ENCODE results near the gene FAS. TPM values are rescaled to one million over a fixed set of nuclear protein-coding genes. Genes with fewer than 3 reads are reported as not detected.

Gene FAS
- polyA plus RNA-seq, 6 donors from 2014 or later = 0.40 to 4.1 (median 0.88) TPM

DNA sequence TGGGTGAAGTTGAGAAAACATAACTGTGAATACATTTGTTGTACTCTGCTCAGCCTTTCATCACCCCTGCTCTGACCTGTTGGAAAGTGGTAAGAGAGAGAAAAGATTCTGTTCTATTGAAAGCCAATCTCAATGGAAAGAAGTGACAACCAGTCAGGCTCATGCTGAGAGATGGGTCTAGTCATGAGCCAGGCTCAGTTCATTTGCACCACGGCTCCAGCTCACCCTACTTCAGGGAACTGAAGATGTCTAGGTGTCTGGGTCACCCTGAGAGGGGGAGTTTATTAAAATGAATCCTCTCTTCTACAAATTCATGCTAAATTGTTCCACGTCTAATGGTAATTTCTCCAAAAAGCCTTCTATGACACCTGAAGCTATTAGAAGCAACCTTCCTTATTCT, 12.1 kb upstream of the FAS start:
- DNase-seq (no peak), ATAC-seq (ENCODE audit: low read depth in 2 of 2) (no peak)
- no peaks in the 10 kb centered on the region for H3K36me3 Mint-ChIP-seq
- H3K27ac Mint-ChIP-seq = no peak overlapping the region
- peaks cover 5 to 13% (median 8%) of the 10 kb centered on the region in 3 donors for H3K4me1 Mint-ChIP-seq
- peaks cover 0 to 4% (median 0%) of the 10 kb centered on the region in 3 donors for H3K27me3 Mint-ChIP-seq
- no peak overlapping the region for H3K4me3 Mint-ChIP-seq
- H3K9me3 Mint-ChIP-seq = no peaks in the 10 kb centered on the region

DNA sequence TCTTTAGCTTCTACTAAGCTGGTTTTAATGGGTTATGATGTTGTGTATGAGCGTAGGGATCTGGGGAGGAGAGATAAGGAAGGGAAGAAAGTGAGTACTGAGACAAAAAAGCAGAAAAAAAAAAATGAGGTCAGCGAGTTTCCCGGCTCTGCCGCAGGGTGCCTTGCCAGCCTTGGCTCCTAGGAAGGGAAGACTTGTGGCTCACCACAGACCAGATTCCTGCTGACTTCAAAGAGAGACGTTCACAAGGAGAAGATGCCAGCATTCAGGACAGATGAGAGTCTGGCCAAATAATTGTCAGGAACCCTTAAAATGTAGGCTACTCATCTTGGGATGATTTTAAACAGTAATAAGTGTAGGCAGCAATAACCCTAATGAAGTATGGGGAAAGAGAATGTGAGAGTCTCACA, 11.4 kb upstream of the FAS start:
- Mint-ChIP-seq H3K27ac (no peak overlapping the region), H3K4me3 (no peak overlapping the region), H3K27me3 (peaks cover 0 to 4% (median 0%) of the 10 kb centered on the region in 3 donors), H3K9me3 (no peaks in the 10 kb centered on the region), H3K36me3 (no peaks in the 10 kb centered on the region), H3K4me1 (peaks cover 5 to 13% (median 8%) of the 10 kb centered on the region in 3 donors)
- no peak for ATAC-seq (ENCODE audit: low read depth in 2 of 2)
- no peak for DNase-seq

DNA sequence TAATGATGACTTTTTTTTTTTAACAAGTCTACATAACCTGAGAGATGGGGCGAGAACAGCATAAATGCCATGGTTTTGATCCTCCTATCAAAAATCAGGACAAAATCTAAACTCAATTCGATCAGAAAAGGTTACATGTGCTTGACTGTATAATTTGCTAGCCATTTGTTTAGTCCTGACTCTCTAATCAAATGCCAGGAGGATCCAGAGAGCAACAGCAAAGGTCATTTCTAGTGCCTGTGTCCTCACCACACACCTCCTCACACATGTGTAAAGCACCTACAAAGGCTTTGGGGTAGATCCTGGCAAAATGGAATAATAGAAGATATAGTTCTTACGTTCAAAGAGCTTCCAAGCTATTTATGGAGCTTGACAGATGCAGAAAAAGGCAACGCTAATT, 11.0 kb upstream of the FAS start:
- Mint-ChIP-seq H3K4me1 (peaks cover 5 to 11% (median 8%) of the 10 kb centered on the region in 3 donors), H3K27me3 (peaks cover 0 to 4% (median 0%) of the 10 kb centered on the region in 3 donors), H3K27ac (no peak overlapping the region), H3K36me3 (no peaks in the 10 kb centered on the region), H3K4me3 (no peak overlapping the region), H3K9me3 (no peaks in the 10 kb centered on the region)
- ATAC-seq (ENCODE audit: low read depth in 2 of 2) = no peak
- DNase-seq = no peak

DNA sequence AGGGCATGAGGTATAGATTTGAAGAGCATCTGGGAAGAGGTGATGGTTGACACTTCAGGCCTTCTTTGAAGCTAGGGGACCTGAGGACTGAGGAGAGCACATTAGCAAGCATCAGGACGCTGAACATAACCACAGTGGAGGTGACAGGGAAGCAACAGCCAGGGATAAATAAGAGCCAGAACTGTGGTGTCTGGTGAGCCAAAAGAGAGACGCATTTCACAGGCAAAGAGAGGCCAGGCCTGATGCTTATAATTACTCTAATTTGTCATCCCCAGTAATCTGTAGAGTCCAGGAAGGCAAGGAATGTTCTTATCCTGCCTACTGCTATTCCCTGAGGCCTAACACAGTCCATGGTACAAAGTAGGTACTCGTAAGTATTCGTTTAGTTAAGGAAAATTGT, 10.4 kb upstream of the FAS start:
- Mint-ChIP-seq H3K4me1 (peaks cover 1 to 4% (median 3%) of the 10 kb centered on the region in 3 donors), H3K9me3 (no peaks in the 10 kb centered on the region), H3K27ac (no peak overlapping the region), H3K36me3 (no peaks in the 10 kb centered on the region), H3K4me3 (no peak overlapping the region), H3K27me3 (peaks cover 0 to 4% (median 0%) of the 10 kb centered on the region in 3 donors)
- ATAC-seq (ENCODE audit: low read depth in 2 of 2) (no peak), DNase-seq (no peak)

DNA sequence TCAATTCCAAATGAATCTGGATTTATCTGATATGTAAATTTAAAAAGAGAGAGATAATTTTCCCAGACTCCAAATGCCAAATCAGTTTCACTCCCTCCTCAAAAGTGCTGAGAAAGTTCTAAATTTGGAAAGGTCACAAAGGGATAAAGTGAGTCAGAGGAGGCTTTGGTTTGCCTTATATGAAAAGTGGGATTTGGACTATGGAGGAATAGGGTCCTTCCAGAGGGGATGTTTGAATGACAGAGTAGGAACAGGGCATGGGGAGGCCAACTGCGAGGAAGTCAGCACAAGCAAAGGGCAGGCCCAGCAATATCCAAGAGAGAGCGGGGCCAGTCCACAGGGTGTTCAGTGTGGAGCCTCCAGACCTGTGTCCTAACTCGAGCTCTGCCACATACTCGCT, 9.8 kb upstream of the FAS start:
- H3K9me3 Mint-ChIP-seq = no peaks in the 10 kb centered on the region
- H3K4me3 Mint-ChIP-seq = no peak overlapping the region
- ATAC-seq (ENCODE audit: low read depth in 2 of 2) (no peak), DNase-seq (no peak)
- H3K27ac Mint-ChIP-seq = no peak overlapping the region
- H3K4me1 Mint-ChIP-seq = no peaks in the 10 kb centered on the region
- H3K27me3 Mint-ChIP-seq = peaks cover 0 to 4% (median 0%) of the 10 kb centered on the region in 3 donors
- no peaks in the 10 kb centered on the region for H3K36me3 Mint-ChIP-seq

DNA sequence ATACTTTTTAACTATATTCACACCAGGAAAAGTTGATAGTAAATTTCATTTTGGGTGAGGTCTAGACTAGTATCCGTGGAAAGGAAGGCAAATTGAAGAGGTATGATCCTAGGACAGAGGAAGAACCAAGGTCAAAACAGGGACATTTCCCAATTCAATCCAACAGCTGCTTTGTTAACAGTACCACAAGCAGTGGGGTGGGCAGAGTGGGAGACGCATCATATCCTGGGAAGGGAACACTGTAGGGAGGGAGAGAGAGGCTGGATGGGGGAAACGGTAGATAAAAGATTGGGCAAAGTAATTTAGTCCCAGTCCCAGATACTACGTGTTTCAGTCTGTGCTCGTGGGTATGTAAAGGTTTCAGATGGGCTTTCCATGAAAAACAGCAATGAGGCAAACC, 9.2 kb upstream of the FAS start:
- Mint-ChIP-seq H3K9me3 (peaks cover 1 to 5% (median 2%) of the 10 kb centered on the region in 7 donors), H3K4me3 (no peak overlapping the region), H3K36me3 (peaks cover 0 to 4% of the 10 kb centered on the region in 2 donors), H3K27ac (no peak overlapping the region), H3K27me3 (peaks cover 0 to 4% (median 0%) of the 10 kb centered on the region in 3 donors), H3K4me1 (peaks cover 2 to 3% (median 2%) of the 10 kb centered on the region in 3 donors)
- no peak for DNase-seq
- no peak for ATAC-seq (ENCODE audit: low read depth in 2 of 2)

DNA sequence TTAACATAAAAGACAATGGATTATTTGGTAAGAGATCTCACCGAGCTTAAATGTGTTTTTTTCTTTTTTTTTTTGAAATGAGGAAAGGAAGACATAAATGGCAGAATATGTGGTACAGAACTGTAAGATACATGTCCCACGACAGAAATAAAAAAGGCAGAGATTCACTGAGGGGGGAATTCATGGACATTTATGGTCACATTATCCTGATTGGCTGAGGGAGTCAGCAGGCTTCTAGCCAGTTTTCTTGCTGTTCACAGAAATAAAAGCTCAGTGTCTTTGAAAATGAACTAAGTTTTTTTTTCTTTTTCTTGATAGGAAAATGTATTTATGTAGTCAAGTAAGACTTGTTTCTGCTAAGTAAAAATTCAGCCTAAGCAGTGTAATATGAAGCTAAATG, 8.2 kb upstream of the FAS start:
- DNase-seq (no peak), ATAC-seq (ENCODE audit: low read depth in 2 of 2) (no peak)
- H3K4me3 Mint-ChIP-seq = no peak overlapping the region
- no peak overlapping the region for H3K27ac Mint-ChIP-seq
- H3K9me3 Mint-ChIP-seq = peaks cover 3 to 8% (median 5%) of the 10 kb centered on the region in 7 donors
- peaks cover 0 to 4% (median 0%) of the 10 kb centered on the region in 3 donors for H3K27me3 Mint-ChIP-seq
- H3K4me1 Mint-ChIP-seq = peaks cover 4 to 6% (median 4%) of the 10 kb centered on the region in 3 donors
- peaks cover 0 to 8% of the 10 kb centered on the region in 2 donors for H3K36me3 Mint-ChIP-seq

DNA sequence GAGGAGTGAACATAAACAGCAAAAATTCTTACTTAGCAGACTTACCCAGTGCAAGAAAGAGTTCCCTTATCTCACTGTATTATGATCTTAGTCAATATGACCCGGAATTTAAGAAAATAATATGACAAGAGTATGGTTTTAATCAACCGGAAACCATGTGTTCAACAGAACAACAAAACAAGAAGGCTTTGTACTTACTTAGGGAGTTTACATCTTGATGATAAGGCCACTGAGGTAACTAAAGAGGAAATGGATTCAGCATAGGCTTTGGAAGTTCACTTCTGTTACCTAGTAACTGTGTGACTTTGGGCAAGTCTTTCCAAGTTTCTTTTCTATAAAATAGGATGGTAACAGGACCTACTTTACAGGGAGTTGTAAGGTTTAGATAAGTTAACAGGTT, 7.4 kb upstream of the FAS start:
- H3K9me3 Mint-ChIP-seq = peaks cover 3 to 8% (median 6%) of the 10 kb centered on the region in 7 donors
- H3K4me3 Mint-ChIP-seq = no peak overlapping the region
- DNase-seq (no peak), ATAC-seq (ENCODE audit: low read depth in 2 of 2) (no peak)
- H3K27me3 Mint-ChIP-seq = peaks cover 0 to 4% (median 0%) of the 10 kb centered on the region in 3 donors
- peaks cover 0 to 8% of the 10 kb centered on the region in 2 donors for H3K36me3 Mint-ChIP-seq
- no peak overlapping the region for H3K27ac Mint-ChIP-seq
- peaks cover 4 to 6% (median 5%) of the 10 kb centered on the region in 3 donors for H3K4me1 Mint-ChIP-seq

DNA sequence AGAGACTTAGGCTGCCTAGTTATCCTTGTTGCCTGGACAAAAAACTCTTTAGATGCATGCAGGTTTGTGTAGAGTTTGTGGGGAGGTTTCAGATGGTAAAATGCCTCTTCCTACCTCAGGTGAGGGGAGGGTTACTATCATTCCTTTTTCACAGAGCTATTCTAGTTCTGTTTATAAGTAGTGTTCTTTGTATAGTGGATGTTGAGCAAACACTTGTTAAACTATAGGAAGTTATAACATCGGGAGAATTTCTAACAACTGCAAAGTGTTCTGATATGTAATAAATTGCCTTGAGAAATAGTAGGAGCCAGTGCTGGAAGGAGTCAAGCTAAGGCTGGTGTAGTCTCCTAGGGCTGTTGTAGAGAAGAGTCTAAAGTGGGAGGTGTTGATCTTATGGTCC, 6.7 kb upstream of the FAS start:
- Mint-ChIP-seq H3K9me3 (peaks cover 3 to 8% (median 6%) of the 10 kb centered on the region in 7 donors), H3K27me3 (peaks cover 0 to 4% (median 0%) of the 10 kb centered on the region in 3 donors), H3K4me1 (peaks cover 4 to 6% (median 5%) of the 10 kb centered on the region in 3 donors), H3K4me3 (no peak overlapping the region), H3K36me3 (peaks cover 0 to 8% of the 10 kb centered on the region in 2 donors), H3K27ac (peak overlapping the region in 2 of 6 donors; percentile 2 to 30)
- ATAC-seq (ENCODE audit: low read depth in 2 of 2) = no peak
- no peak for DNase-seq

DNA sequence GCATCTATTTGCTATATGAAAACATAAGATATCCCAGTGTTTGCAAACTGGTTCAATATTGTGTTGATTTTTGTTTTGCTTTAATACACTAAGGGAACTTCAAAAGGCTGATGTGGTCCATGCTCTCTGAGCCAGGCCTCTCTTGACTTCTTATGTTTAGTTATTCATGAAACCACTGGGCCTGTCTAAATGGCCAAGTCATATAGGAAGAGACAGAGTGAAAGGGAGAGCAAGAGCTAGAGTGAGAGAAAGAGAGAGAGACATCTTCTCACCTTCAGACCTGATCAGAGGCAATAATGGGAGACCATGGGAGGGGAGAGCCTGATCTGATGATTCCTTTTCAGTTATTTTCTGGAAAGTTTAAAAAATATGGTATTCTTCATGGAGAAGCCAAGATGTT, 6.1 kb upstream of the FAS start:
- Mint-ChIP-seq H3K27me3 (no peaks in the 10 kb centered on the region), H3K4me3 (no peak overlapping the region), H3K9me3 (peaks cover 3 to 8% (median 6%) of the 10 kb centered on the region in 7 donors), H3K27ac (no peak overlapping the region), H3K4me1 (peaks cover 4 to 9% (median 8%) of the 10 kb centered on the region in 3 donors), H3K36me3 (peaks cover 0 to 8% of the 10 kb centered on the region in 2 donors)
- no peak for DNase-seq
- no peak for ATAC-seq (ENCODE audit: low read depth in 2 of 2)

DNA sequence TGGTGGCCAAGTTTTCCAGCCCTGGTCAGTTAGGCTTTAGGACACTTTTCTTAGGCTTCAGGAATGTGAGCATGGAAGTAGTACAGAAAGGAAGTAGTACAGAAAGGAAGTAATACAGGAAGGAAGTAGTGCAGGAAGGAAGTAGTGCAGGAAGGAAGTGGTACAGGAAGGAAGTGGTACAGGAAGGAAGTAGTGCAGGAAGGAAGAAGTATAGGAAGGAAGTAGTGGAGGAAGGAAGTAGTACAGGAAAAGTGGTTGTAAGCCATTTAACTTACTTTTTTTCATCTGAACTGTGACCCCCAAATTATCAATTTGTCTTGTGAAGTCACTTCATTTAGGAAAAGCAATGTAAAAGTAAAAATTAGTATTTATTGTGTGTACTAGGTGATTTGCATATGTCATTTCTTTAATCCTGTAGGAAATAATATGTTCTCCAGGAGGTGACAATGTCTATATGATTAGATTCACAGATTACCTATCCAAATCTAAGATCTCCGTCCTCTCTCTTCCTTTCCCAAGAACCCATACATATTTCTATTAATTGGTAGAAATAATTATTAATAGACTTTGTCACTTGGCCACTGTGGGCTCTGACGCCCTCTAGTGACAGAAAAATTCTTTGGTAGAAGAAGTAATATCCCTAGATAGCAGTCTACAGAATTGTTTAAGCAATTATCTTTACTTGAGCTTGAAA, 3.9 kb upstream of the FAS start:
- no peaks in the 10 kb centered on the region for H3K27me3 Mint-ChIP-seq
- DNase-seq (no peak), ATAC-seq (ENCODE audit: low read depth in 2 of 2) (no peak)
- H3K4me3 Mint-ChIP-seq = peak overlapping the region in 2 of 8 donors; percentile 59 to 66
- H3K9me3 Mint-ChIP-seq = peaks cover 3 to 8% (median 6%) of the 10 kb centered on the region in 7 donors
- H3K27ac Mint-ChIP-seq = peak overlapping the region in 3 of 6 donors; percentile 43 to 98 (median 89)
- H3K36me3 Mint-ChIP-seq = peaks cover 0 to 8% of the 10 kb centered on the region in 2 donors
- H3K4me1 Mint-ChIP-seq = peaks cover 14 to 28% (median 21%) of the 10 kb centered on the region in 3 donors

DNA sequence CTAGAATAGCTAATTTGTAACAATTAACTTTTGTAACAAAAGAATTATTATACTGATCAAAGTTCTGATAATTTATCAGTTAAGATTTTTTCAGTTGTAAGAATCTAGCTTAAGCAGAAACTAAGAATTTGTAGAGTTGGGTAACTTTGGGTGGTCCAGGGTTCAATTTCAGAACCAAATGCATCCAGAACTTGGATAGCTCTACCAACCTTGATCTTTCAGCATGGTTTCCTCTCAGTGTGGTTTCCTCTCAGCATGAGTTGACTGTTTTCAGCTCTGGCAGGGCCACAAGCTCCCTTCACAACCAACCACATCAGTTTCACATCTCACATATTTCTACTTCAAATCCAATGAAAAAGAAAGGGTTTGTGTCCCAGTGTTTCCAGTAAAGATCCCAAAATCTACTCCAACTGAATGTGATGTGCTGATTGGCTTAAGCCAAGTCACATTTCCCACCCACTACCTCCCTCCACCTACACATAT, 3.3 kb upstream of the FAS start:
- H3K36me3 Mint-ChIP-seq = peaks cover 0 to 8% of the 10 kb centered on the region in 2 donors
- no peaks in the 10 kb centered on the region for H3K27me3 Mint-ChIP-seq
- no peak overlapping the region for H3K4me3 Mint-ChIP-seq
- peaks cover 3 to 8% (median 6%) of the 10 kb centered on the region in 7 donors for H3K9me3 Mint-ChIP-seq
- H3K27ac Mint-ChIP-seq = peak overlapping the region in 1 of 6 donors; percentile 32
- peaks cover 18 to 34% (median 21%) of the 10 kb centered on the region in 3 donors for H3K4me1 Mint-ChIP-seq
- ATAC-seq (ENCODE audit: low read depth in 2 of 2) (no peak), DNase-seq (no peak)

DNA sequence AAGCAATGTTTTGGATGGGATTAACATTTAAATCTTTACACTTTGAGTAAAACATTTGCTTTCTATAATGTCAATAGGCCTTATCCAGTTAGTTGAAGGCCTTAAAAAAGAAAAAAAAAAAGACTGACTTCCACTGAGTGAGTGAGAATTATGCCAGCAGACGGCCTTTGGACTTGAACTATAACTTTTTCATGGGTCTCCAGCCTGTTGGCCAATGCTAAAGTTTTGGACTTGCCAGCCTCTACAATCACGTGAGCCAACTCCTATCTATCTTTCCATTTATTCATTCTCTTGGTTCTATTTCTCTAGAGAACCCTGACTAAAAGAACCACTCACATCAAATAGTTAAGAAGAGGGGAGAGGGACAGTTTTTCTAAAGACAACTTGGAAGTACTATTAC, 2.8 kb upstream of the FAS start:
- Mint-ChIP-seq H3K27ac (peak overlapping the region in 1 of 6 donors; percentile 23), H3K36me3 (peaks cover 0 to 8% of the 10 kb centered on the region in 2 donors), H3K4me1 (peaks cover 21 to 35% (median 22%) of the 10 kb centered on the region in 3 donors), H3K9me3 (peaks cover 3 to 8% (median 6%) of the 10 kb centered on the region in 7 donors), H3K4me3 (no peak overlapping the region), H3K27me3 (no peaks in the 10 kb centered on the region)
- ATAC-seq (ENCODE audit: low read depth in 2 of 2) (no peak), DNase-seq (no peak)

DNA sequence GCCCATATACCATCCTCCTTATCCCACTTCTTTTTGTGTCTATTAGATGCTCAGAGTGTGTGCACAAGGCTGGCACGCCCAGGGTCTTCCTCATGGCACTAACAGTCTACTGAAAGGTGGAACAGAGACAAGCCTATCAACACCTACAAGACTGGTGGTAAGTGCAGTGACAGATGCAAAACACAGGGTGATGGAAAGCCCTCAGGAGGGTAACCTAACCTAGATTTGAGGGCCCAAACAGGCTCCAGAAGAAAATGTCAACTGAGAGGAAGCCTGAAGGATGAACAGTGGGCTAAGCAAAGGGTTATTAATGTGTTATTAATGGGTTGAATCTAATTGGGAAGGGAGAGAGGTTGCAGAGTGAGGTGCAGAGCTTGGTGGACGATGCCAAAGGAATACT, 1.2 kb upstream of the FAS start:
- Mint-ChIP-seq H3K4me3 (peak overlapping the region; percentile 18 to 98 (median 94)), H3K27ac (peak overlapping the region in 4 of 6 donors; percentile 16 to 67 (median 38)), H3K27me3 (no peaks in the 10 kb centered on the region), H3K4me1 (peaks cover 21 to 35% (median 24%) of the 10 kb centered on the region in 3 donors), H3K36me3 (peaks cover 0 to 8% of the 10 kb centered on the region in 2 donors), H3K9me3 (peaks cover 3 to 8% (median 6%) of the 10 kb centered on the region in 7 donors)
- ATAC-seq (ENCODE audit: low read depth in 2 of 2) (no peak), DNase-seq (no peak)

Data from naive B cell (primary cell).